Measurements from ENCODE around the gene ARL13B. TPM values are rescaled to one million over a fixed set of nuclear protein-coding genes. Genes with fewer than 3 reads are reported as not detected.

ARL13B gene
- total and polyA plus RNA-seq, 2 donors (not counting 1 experiment from before 2014, with no cell fraction given): 1.3 to 12.9 TPM

DNA sequence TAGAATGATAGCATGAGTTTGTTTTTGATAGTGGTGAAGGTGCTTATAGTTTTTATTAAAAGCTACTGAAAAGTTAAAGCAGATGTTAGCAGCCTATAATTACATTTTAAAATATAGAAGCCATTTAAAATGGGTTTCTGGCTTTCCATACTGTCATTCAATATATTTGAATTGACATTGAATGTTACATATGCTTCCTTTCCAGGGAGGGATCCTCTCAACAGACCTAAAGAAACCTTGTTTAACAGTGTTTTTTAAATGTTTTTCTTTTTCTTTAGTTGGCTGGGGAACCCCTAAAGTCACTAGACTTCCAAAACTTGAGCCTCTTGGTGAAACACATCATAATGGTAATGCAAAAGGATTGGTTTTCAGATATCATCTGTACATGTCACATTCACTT lies 70.6 kb downstream of the ARL13B start:
- Histone ChIP-seq H3K36me3 (replicated peaks in 1 of 2; ENCODE audit: control extremely low read depth in 1 of 2, control insufficient read depth in 1 of 2, extremely low read depth in 1 of 2, insufficient read depth in 2 of 2, low read length in 1 of 2) (no peaks in the 10 kb centered on the region), H3K9ac (ENCODE audit: low read length) (no peak overlapping the region), H2AFZ (ENCODE audit: insufficient read depth, low read depth, low read length, poor library complexity, severe bottlenecking) (no peak overlapping the region), H3K27ac (ENCODE audit: low read length in 2 of 2) (no peak overlapping the region), H3K4me3 (ENCODE audit: control extremely low read depth in 1 of 5, extremely low read depth in 1 of 5, insufficient read depth in 1 of 5, low read depth in 2 of 5, low read length in 4 of 5) (no peak overlapping the region), H3K27me3 (replicated peaks in 1 of 4; ENCODE audit: control extremely low read depth in 1 of 4, control insufficient read depth in 3 of 4, insufficient read depth in 4 of 4, low read length in 3 of 4) (no peaks in the 10 kb centered on the region), H4K20me1 (ENCODE audit: control insufficient read depth, insufficient read depth, low read length, poor library complexity, severe bottlenecking) (no peaks in the 10 kb centered on the region), H3K4me1 (ENCODE audit: control insufficient read depth in 2 of 2, insufficient read depth in 2 of 2, low read length in 2 of 2) (no peaks in the 10 kb centered on the region), H3K9me3 (ENCODE audit: control extremely low read depth in 1 of 3, control insufficient read depth in 2 of 3, insufficient read depth in 1 of 3, low read length in 2 of 3) (no peaks in the 10 kb centered on the region), H3K79me2 (ENCODE audit: control insufficient read depth, insufficient read depth, low read length) (no peaks in the 10 kb centered on the region), H3K4me2 (replicated peaks; ENCODE audit: low read depth, low read length, poor library complexity, severe bottlenecking) (no peak overlapping the region)
- no peak overlapping the region for H3K4me3 Mint-ChIP-seq
- ATAC-seq (ENCODE audit: low read depth) (no peak), DNase-seq (no peak)
- CTCF ChIA-PET: interaction anchor here (0.7 kb wide), 2 partner anchors 39 to 77 kb away, joined by 3 to 4 read pairs; no protein-coding TSS in a partner anchor
- POLR2A ChIA-PET: no interaction called here
- TF ChIP-seq, protein P1, sequence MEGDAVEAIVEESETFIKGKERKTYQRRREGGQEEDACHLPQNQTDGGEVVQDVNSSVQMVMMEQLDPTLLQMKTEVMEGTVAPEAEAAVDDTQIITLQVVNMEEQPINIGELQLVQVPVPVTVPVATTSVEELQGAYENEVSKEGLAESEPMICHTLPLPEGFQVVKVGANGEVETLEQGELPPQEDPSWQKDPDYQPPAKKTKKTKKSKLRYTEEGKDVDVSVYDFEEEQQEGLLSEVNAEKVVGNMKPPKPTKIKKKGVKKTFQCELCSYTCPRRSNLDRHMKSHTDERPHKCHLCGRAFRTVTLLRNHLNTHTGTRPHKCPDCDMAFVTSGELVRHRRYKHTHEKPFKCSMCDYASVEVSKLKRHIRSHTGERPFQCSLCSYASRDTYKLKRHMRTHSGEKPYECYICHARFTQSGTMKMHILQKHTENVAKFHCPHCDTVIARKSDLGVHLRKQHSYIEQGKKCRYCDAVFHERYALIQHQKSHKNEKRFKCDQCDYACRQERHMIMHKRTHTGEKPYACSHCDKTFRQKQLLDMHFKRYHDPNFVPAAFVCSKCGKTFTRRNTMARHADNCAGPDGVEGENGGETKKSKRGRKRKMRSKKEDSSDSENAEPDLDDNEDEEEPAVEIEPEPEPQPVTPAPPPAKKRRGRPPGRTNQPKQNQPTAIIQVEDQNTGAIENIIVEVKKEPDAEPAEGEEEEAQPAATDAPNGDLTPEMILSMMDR (IDR thresholded peaks at IDR 0.05): no peak
- no peak for TF ChIP-seq EZH2 (IDR thresholded peaks at IDR 0.05; ENCODE audit: borderline replicate concordance, insufficient read depth, low read depth, low read length, poor library complexity, severe bottlenecking)
- intact Hi-C loops (cut with micrococcal nuclease): no loop called here
- no peaks in the 10 kb centered on the region for H3K4me1 Mint-ChIP-seq
- no peaks in the 10 kb centered on the region for H3K27me3 Mint-ChIP-seq
- no peak overlapping the region for H3K27ac Mint-ChIP-seq
- H3K9me3 Mint-ChIP-seq (ENCODE audit: insufficient read depth): no peaks in the 10 kb centered on the region

DNA sequence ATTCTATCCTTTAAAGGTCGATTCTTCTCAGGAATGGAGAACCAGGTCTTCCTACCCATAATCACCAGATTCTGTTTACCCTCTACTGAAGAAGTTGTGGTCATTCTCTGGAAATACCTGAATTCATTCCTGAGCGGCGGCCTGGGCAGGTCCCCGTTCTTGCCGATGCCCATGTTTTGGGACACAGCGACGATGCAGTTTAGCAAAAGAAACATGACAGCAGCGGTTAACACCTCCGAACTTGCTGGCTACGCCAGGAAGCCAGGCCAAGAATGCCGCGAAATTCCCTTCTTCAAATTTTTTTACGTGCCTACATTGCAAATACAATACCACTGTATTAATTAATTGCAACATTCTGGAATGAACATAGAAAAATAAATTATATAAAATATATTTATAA lies 81.3 kb downstream of the ARL13B start:
- Histone ChIP-seq H3K9ac (ENCODE audit: low read length) (no peak overlapping the region), H4K20me1 (ENCODE audit: control insufficient read depth, insufficient read depth, low read length, poor library complexity, severe bottlenecking) (no peaks in the 10 kb centered on the region), H3K4me3 (ENCODE audit: control extremely low read depth in 1 of 5, extremely low read depth in 1 of 5, insufficient read depth in 1 of 5, low read depth in 2 of 5, low read length in 4 of 5) (no peak overlapping the region), H3K9me3 (ENCODE audit: control extremely low read depth in 1 of 3, control insufficient read depth in 2 of 3, insufficient read depth in 1 of 3, low read length in 2 of 3) (no peaks in the 10 kb centered on the region), H3K27me3 (replicated peaks in 1 of 4; ENCODE audit: control extremely low read depth in 1 of 4, control insufficient read depth in 3 of 4, insufficient read depth in 4 of 4, low read length in 3 of 4) (no peaks in the 10 kb centered on the region), H2AFZ (ENCODE audit: insufficient read depth, low read depth, low read length, poor library complexity, severe bottlenecking) (no peak overlapping the region), H3K79me2 (ENCODE audit: control insufficient read depth, insufficient read depth, low read length) (peaks cover 41% of the 10 kb centered on the region), H3K27ac (ENCODE audit: low read length in 2 of 2) (no peak overlapping the region), H3K4me2 (replicated peaks; ENCODE audit: low read depth, low read length, poor library complexity, severe bottlenecking) (no peak overlapping the region), H3K4me1 (ENCODE audit: control insufficient read depth in 2 of 2, insufficient read depth in 2 of 2, low read length in 2 of 2) (peaks cover 18 to 25% of the 10 kb centered on the region in 2 donors), H3K36me3 (replicated peaks in 1 of 2; ENCODE audit: control extremely low read depth in 1 of 2, control insufficient read depth in 1 of 2, extremely low read depth in 1 of 2, insufficient read depth in 2 of 2, low read length in 1 of 2) (peaks cover 3 to 13% of the 10 kb centered on the region in 2 experiments)
- Mint-ChIP-seq H3K27ac (no peak overlapping the region), H3K9me3 (ENCODE audit: insufficient read depth) (no peaks in the 10 kb centered on the region), H3K4me1 (peaks cover 39% of the 10 kb centered on the region), H3K4me3 (no peak overlapping the region), H3K27me3 (no peaks in the 10 kb centered on the region)
- no peak for DNase-seq
- ChIA-PET CTCF (interaction anchor here (2.8 kb wide), 1 partner anchor 58 kb away, joined by 11 read pairs; no protein-coding TSS in a partner anchor), POLR2A (no interaction called here)
- ATAC-seq (ENCODE audit: low read depth): no peak
- intact Hi-C loops (cut with micrococcal nuclease): no loop called here
- 98% methylated on average over 10 of the region's 13 CpGs for WGBS (ENCODE audit: insufficient coverage)
- TF ChIP-seq, protein P1 (IDR thresholded peaks at IDR 0.05): no peak
